HL-60 (cell line): ENCODE measurements around the gene NEK7.

Experiments
- DNase-seq, 2 experiments: peaks; one replicate each; pipeline ENCODE4 v3.0.0-alpha.2; 2010 to 2020; ENCODE audit warnings: low read depth in 1 of 2, low spot score in 1 of 2
- H3K27ac ChIP-seq: fragments of 250-450 bp; sonication (Bioruptor Pico); replicated peaks from 2 replicates; pipeline ENCODE4 v1.5.1; 2020; ENCODE audit warnings: mild to moderate bottlenecking, moderate library complexity
- H3K27me3 ChIP-seq: fragments of 250-450 bp; sonication (Bioruptor Pico); 2 replicates; pipeline ENCODE4 v1.5.1; 2021; ENCODE audit warnings: mild to moderate bottlenecking, moderate library complexity; ENCODE audit not compliant: insufficient read depth, poor library complexity, severe bottlenecking
- H3K4me3 ChIP-seq: replicated peaks from 2 replicates; pipeline ENCODE4 v1.5.1; 2011; ENCODE audit warnings: mild to moderate bottlenecking, control low read depth, low read length; ENCODE audit not compliant: insufficient read depth
- CTCF ChIP-seq: IDR thresholded peaks from one replicate; pipeline ENCODE4 v1.5.1; 2011; ENCODE audit warnings: low read length, control low read depth, inconsistent platforms; ENCODE audit not compliant: insufficient read depth
- GABPA ChIP-seq: IDR thresholded peaks from 2 replicates; pipeline ENCODE4 v1.6.1; 2012; ENCODE audit warnings: low read depth
- POLR2AphosphoS5 ChIP-seq: IDR thresholded peaks from 2 replicates; pipeline ENCODE4 v1.6.1; 2012; ENCODE audit warnings: low read depth
- REST ChIP-seq: IDR thresholded peaks from 2 replicates; pipeline ENCODE4 v1.6.1; 2012; ENCODE audit warnings: low read depth; ENCODE audit not compliant: insufficient replicate concordance
- SPI1 ChIP-seq: IDR thresholded peaks from 2 replicates; pipeline ENCODE4 v1.6.1; 2012; ENCODE audit warnings: low read depth, mild to moderate bottlenecking, borderline replicate concordance

NEK7 gene

GRCh38 chr1:198228925-198229324 lies 72.1 kb downstream of the NEK7 start:
- no peak for DNase-seq
- Histone ChIP-seq H3K27ac (no peak overlapping the region), H3K4me3 (no peak overlapping the region), H3K27me3 (no peaks in the 10 kb centered on the region)
- TF ChIP-seq CTCF = no peak
- no peak for TF ChIP-seq REST
- no peak for TF ChIP-seq POLR2AphosphoS5
- TF ChIP-seq SPI1 = no peak
- no peak for TF ChIP-seq GABPA

GRCh38 chr1:198231779-198232178 lies 75.0 kb downstream of the NEK7 start:
- no peak overlapping the region for H3K27ac ChIP-seq

GRCh38 chr1:198232378-198232777 lies 75.6 kb downstream of the NEK7 start:
- TF ChIP-seq SPI1 = no peak
- no peak for TF ChIP-seq POLR2AphosphoS5
- no peak for TF ChIP-seq REST
- TF ChIP-seq CTCF = no peak
- no peak for TF ChIP-seq GABPA
- no peaks in the 10 kb centered on the region for H3K27me3 ChIP-seq
- DNase-seq = no peak
- H3K4me3 ChIP-seq = no peak overlapping the region
- no peak overlapping the region for H3K27ac ChIP-seq

More at GRCh38 chr1:198231779-198232178, 75.0 kb downstream of the NEK7 start:
- no peak for DNase-seq
- Histone ChIP-seq H3K4me3 (no peak overlapping the region), H3K27me3 (no peaks in the 10 kb centered on the region)
- TF ChIP-seq CTCF (no peak), GABPA (no peak), POLR2AphosphoS5 (no peak), REST (no peak), SPI1 (no peak)
